ENCODE measurements around the gene CC2D1A. TPM values are rescaled to one million over a fixed set of nuclear protein-coding genes. Genes with fewer than 3 reads are reported as not detected.

The CC2D1A gene
- total RNA-seq, 1 experiment from 2014 or later, result 19.7 TPM

GRCh38 chr19:13978351-13979243 lies 72.6 kb downstream of the CC2D1A start:
- DNase-seq (ENCODE audit: low read depth), result no peak

- no peak for DNase-seq (ENCODE audit: low read depth)
These were observed 73.2 kb downstream of the CC2D1A start for GRCh38 chr19:13979244-13979615.

- DNase-seq (ENCODE audit: low read depth), result no peak
These were observed 73.7 kb downstream of the CC2D1A start for GRCh38 chr19:13979686-13980085.

- no peak for DNase-seq (ENCODE audit: low read depth)
These were observed 74.3 kb downstream of the CC2D1A start for GRCh38 chr19:13980340-13980739.

Small RNA genes within 50 kb of the gene (small RNA-seq; reads per million reads assigned to genes)
- gene MIR181C (2.3 reads per million, percentile 84 among the genes with 10 or more reads in this experiment), gene MIR181D (2.6 reads per million, percentile 84 among the genes with 10 or more reads in this experiment)

Other genes starting within 250 kb of the CC2D1A start
- gene MRI1, start 141.7 kb upstream of the CC2D1A start, total RNA-seq (2014; rRNA removed; shearing (Covaris generic)), result 60.0 and 65.9 TPM in 2 replicates
- 382 and 486 TPM in 2 replicates for gene C19orf53, start 131.7 kb upstream of the CC2D1A start, total RNA-seq (2014; rRNA removed; shearing (Covaris generic))
- gene ZSWIM4, start 110.8 kb upstream of the CC2D1A start, total RNA-seq (2014; rRNA removed; shearing (Covaris generic)), result 1.8 and 2.7 TPM in 2 replicates
- not detected in 2 replicates for gene NANOS3, start 29.1 kb upstream of the CC2D1A start, total RNA-seq (2014; rRNA removed; shearing (Covaris generic))
- 2.0 and 3.3 TPM in 2 replicates for gene BRME1, start 84 bp upstream of the CC2D1A start, total RNA-seq (2014; rRNA removed; shearing (Covaris generic))
- gene PODNL1, start 32.2 kb downstream of the CC2D1A start, total RNA-seq (2014; rRNA removed; shearing (Covaris generic)), result 0.23 and 0.37 TPM in 2 replicates
- gene DCAF15, start 46.3 kb downstream of the CC2D1A start, total RNA-seq (2014; rRNA removed; shearing (Covaris generic)), result 35.0 and 44.0 TPM in 2 replicates
- gene RFX1, start 100.1 kb downstream of the CC2D1A start, total RNA-seq (2014; rRNA removed; shearing (Covaris generic)), result 3.1 and 3.8 TPM in 2 replicates
- gene RLN3, start 121.9 kb downstream of the CC2D1A start, total RNA-seq (2014; rRNA removed; shearing (Covaris generic)), result not detected in 2 replicates
- gene IL27RA, start 125.6 kb downstream of the CC2D1A start, total RNA-seq (2014; rRNA removed; shearing (Covaris generic)), result 20.7 and 22.6 TPM in 2 replicates
- 1.5 and 3.9 TPM in 2 replicates for gene PALM3, start 155.9 kb downstream of the CC2D1A start, total RNA-seq (2014; rRNA removed; shearing (Covaris generic))
- 1.4 and 1.5 TPM in 2 replicates for gene MISP3, start 166.6 kb downstream of the CC2D1A start, total RNA-seq (2014; rRNA removed; shearing (Covaris generic))
- gene C19orf67, start 179.6 kb downstream of the CC2D1A start, total RNA-seq (2014; rRNA removed; shearing (Covaris generic)), result 0.23 TPM in 1 of 2 replicates, not detected in the other
- 67.3 and 74.3 TPM in 2 replicates for gene SAMD1, start 184.6 kb downstream of the CC2D1A start, total RNA-seq (2014; rRNA removed; shearing (Covaris generic))
- 17.6 and 25.6 TPM in 2 replicates for gene PRKACA, start 211.6 kb downstream of the CC2D1A start, total RNA-seq (2014; rRNA removed; shearing (Covaris generic))
- gene ASF1B, start 230.4 kb downstream of the CC2D1A start, total RNA-seq (2014; rRNA removed; shearing (Covaris generic)), result 80.4 and 123 TPM in 2 replicates